Body of pancreas (tissue), 4 donors: Measurements from ENCODE around the gene KASH5. TPM values are rescaled to one million over a fixed set of nuclear protein-coding genes. Genes with fewer than 3 reads are reported as not detected.

Experiments used
- ATAC-seq: fragments of 150-250 bp; one replicate; pipeline ENCODE4 v1.9.1; 2016
- DNase-seq, 4 donors: peaks; one replicate each; pipeline ENCODE4 v3.0.0-alpha.2; 2019
- H3K27ac ChIP-seq, 4 donors: fragments of 200-600 bp; sonication (generic); 1 replicate in 3 of 4; 2 replicates in 1 of 4; pipeline versions ENCODE4 v1.5.1 to v1.6.1; 2016 to 2019; ENCODE audit warnings: mild to moderate bottlenecking in 1 of 4, mixed read lengths in 1 of 4, moderate library complexity in 1 of 4
- H3K27me3 ChIP-seq, 2 donors: fragments of 200-600 bp; sonication (generic); one replicate each; pipeline ENCODE4 v1.6.0; 2016; ENCODE audit warnings: mild to moderate bottlenecking in 1 of 2
- H3K36me3 ChIP-seq, 2 donors: fragments of 200-600 bp; sonication (generic); replicated peaks in 1 of 2; 2 replicates each; pipeline ENCODE4 v1.5.1; 2016; ENCODE audit warnings: low read depth in 2 of 2; ENCODE audit not compliant: insufficient read depth in 1 of 2
- H3K4me1 ChIP-seq: fragments of 200-600 bp; sonication (generic); one replicate; pipeline ENCODE4 v1.6.0; 2016
- H3K4me3 ChIP-seq, 2 donors: fragments of 200-600 bp; sonication (generic); 1 replicate in 1 of 2; 2 replicates in 1 of 2; pipeline ENCODE4 v1.5.1; 2016 to 2019
- H3K9me3 ChIP-seq, 3 donors: fragments of 200-600 bp; sonication (generic); 1 replicate in 2 of 3; 2 replicates in 1 of 3; pipeline ENCODE4 v1.5.1; 2016
- POLR2A ChIP-seq, 3 donors: fragments of 450-650 bp; IDR thresholded peaks; one replicate each; pipeline ENCODE4 v1.6.1; 2016; ENCODE audit warnings: antibody characterized with exemption in 3 of 3, mild to moderate bottlenecking in 2 of 3
- WGBS, 2 donors: methylation state at CpG; one replicate each; pipeline ENCODE4 v1.1.5; 2017; 5-methylcytosine and 5-hydroxymethylcytosine counted together
- intact Hi-C: fragments of 100-400 bp; cut with DNase I; formaldehyde crosslinking; loops from one replicate; pipeline ENCODE4 v1.15.1; 2023
- total RNA-seq, 2 donors: library from RNA; depleted of rRNA; stranded (reverse); fragments of >200 nt; gene quantifications; one replicate each; pipeline ENCODE4 v1.1.0, GENCODE V29; 2016
- TF ChIP-seq, protein P1 (sequence below), 7 experiments: fragments of 450-650 bp in 4 of 7; fragments of 200-600 bp in 3 of 7; sonication (generic) in 3 of 7; IDR thresholded peaks; one replicate each; pipeline ENCODE4 v1.5.1; 2016 to 2019; ENCODE audit warnings: antibody characterized with exemption in 7 of 7

The KASH5 gene
- total RNA-seq, 2 donors from 2014 or later = 0.66 to 2.6 TPM

GRCh38 chr19:49362048-49362928, 25.8 kb upstream of the KASH5 start, which contains the start of gene TEAD2:
TEAD2 (minus strand) TSS chr19:49362416; CDS start chr19:49360075, 2,341 bp downstream.
- TF ChIP-seq, protein P1, sequence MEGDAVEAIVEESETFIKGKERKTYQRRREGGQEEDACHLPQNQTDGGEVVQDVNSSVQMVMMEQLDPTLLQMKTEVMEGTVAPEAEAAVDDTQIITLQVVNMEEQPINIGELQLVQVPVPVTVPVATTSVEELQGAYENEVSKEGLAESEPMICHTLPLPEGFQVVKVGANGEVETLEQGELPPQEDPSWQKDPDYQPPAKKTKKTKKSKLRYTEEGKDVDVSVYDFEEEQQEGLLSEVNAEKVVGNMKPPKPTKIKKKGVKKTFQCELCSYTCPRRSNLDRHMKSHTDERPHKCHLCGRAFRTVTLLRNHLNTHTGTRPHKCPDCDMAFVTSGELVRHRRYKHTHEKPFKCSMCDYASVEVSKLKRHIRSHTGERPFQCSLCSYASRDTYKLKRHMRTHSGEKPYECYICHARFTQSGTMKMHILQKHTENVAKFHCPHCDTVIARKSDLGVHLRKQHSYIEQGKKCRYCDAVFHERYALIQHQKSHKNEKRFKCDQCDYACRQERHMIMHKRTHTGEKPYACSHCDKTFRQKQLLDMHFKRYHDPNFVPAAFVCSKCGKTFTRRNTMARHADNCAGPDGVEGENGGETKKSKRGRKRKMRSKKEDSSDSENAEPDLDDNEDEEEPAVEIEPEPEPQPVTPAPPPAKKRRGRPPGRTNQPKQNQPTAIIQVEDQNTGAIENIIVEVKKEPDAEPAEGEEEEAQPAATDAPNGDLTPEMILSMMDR (IDR thresholded peaks at IDR 0.05) = no peak
- TF ChIP-seq POLR2A (IDR thresholded peaks at IDR 0.05) = peak in 2 of 3 donors; percentile 51 to 62
- Histone ChIP-seq H3K27ac (peak within 1 kb of the TSS; percentile 74 to 91 (median 86)), H3K9me3 (no peaks in the 10 kb centered on the region), H3K27me3 (no peaks in the 10 kb centered on the region), H3K4me1 (peaks cover 21% of the 10 kb centered on the region), H3K36me3 (peaks cover 0 to 2% of the 10 kb centered on the region in 2 donors), H3K4me3 (peak within 1 kb of the TSS; percentile 20 to 28)
- intact Hi-C loops = no loop called here
- DNase-seq (peak; percentile 66 to 78 (median 70)), ATAC-seq (peak; percentile 27)
- 0 to 1% methylated on average over 29 to 50 of the region's 52 CpGs for WGBS, 2 donors

- intact Hi-C loops = no loop called here
- DNase-seq = peak; percentile 38 to 61 (median 58)
- 0 to 3% methylated on average over 14 of the region's 14 CpGs for WGBS, 2 donors
- no peak for ATAC-seq
- Histone ChIP-seq H3K9me3 (no peaks in the 10 kb centered on the region), H3K4me3 (no peak overlapping the region), H3K36me3 (peaks cover 0 to 2% of the 10 kb centered on the region in 2 donors), H3K27me3 (no peaks in the 10 kb centered on the region), H3K27ac (peak overlapping the region in 3 of 4 donors; percentile 82 to 91 (median 90)), H3K4me1 (peaks cover 21% of the 10 kb centered on the region)
- no peak for TF ChIP-seq POLR2A (IDR thresholded peaks at IDR 0.05)
- TF ChIP-seq, protein P1 (IDR thresholded peaks at IDR 0.05) = no peak
These were observed 25.2 kb upstream of the KASH5 start for GRCh38 chr19:49362929-49363267.

DNA sequence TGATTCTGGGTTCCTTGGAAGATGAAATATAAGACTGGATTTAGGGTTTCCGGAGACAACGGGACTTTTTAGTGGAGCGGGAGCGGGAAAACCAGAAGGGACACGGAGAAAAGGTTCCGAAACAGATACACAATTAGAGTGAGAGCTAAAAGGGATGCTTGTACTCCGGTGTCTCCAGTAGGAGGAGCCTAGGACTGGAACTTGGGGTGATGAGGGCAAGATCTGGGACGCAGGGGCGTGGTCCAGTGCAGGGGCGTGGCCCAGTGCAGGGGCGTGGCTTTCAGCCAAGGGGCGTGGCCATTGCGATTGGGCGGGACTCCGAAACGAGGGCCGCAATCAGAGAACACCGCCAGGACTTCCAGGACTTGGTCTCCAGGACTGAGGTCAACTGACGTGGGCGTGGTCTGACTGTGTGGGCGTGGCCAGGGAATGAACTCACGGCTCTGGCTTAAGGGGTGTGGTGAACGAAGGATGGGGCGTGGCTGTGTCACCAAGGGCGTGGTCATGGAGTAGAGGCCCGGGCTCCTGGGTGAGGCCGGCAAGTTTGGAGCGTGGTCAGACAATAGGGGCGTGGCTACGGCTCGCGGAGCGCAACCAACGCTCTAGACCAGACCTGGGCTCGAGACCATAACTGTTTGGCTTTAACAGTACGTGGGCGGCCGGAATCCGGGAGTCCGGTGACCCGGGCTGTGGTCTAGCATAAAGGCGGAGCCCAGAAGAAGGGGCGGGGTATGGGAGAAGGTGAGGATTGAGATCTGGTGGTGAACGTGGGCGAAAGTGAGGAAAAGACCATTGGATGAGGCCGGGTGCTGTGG, 24.6 kb upstream of the KASH5 start, which contains the start of gene DKKL1:
Gene DKKL1, plus strand, starts transcription at position 610 of the 815 bp plus-strand sequence. Its CDS starts 122 bp downstream, at position 732.
- H3K27me3 ChIP-seq = no peaks in the 10 kb centered on the region
- H3K4me3 ChIP-seq = no peak within 1 kb of the TSS
- H3K9me3 ChIP-seq = no peaks in the 10 kb centered on the region
- H3K27ac ChIP-seq = peak within 1 kb of the TSS in 3 of 4 donors; percentile 82 to 91 (median 90)
- intact Hi-C loops = no loop called here
- H3K4me1 ChIP-seq = peaks cover 21% of the 10 kb centered on the region
- peak in 2 of 3 donors; percentile 24 to 49 for TF ChIP-seq POLR2A (IDR thresholded peaks at IDR 0.05)
- TF ChIP-seq, protein P1 (IDR thresholded peaks at IDR 0.05) = peak in 2 of 7 experiments; percentile 22 to 37
- peaks cover 0 to 2% of the 10 kb centered on the region in 2 donors for H3K36me3 ChIP-seq
- DNase-seq (peak; percentile 100), ATAC-seq (peak; percentile 92)
- WGBS, 2 donors = 1 to 2% methylated on average over 27 to 46 of the region's 46 CpGs

- TF ChIP-seq, protein P1 (IDR thresholded peaks at IDR 0.05) = no peak
- TF ChIP-seq POLR2A (IDR thresholded peaks at IDR 0.05) = no peak
- Histone ChIP-seq H3K4me3 (no peak overlapping the region), H3K27ac (peak overlapping the region in 3 of 4 donors; percentile 41 to 90 (median 82)), H3K27me3 (no peaks in the 10 kb centered on the region), H3K9me3 (no peaks in the 10 kb centered on the region), H3K4me1 (peaks cover 21% of the 10 kb centered on the region), H3K36me3 (no peaks in the 10 kb centered on the region)
- intact Hi-C loops = no loop called here
- DNase-seq (peak in 1 of 4 donors; percentile 31), ATAC-seq (no peak)
- 66 to 78% methylated on average over 25 to 27 of the region's 27 CpGs for WGBS, 2 donors
These were observed 23.8 kb upstream of the KASH5 start for GRCh38 chr19:49364083-49364737.
